Transverse colon (tissue), 4 donors: Measurements from ENCODE around the gene SPEG.

Experiments used
- CTCF ChIP-seq, 5 experiments: fragments of 200-600 bp in 3 of 5; fragments of 450-650 bp in 2 of 5; sonication (generic) in 3 of 5; IDR thresholded peaks; 1 replicate in 2 of 5; 2 replicates in 3 of 5; pipeline ENCODE4 v1.5.1; 2016 to 2017; ENCODE audit warnings: antibody characterized with exemption in 5 of 5, inconsistent platforms in 3 of 5, mild to moderate bottlenecking in 2 of 5, moderate library complexity in 1 of 5
- EP300 ChIP-seq: sonication (generic); formaldehyde crosslinking; IDR thresholded peaks from one replicate; pipeline ENCODE4 v1.6.1; 2017; ENCODE audit warnings: antibody characterized with exemption, low read depth
- POLR2A ChIP-seq: fragments of 450-650 bp; IDR thresholded peaks from one replicate; pipeline ENCODE4 v1.6.1; 2016; ENCODE audit warnings: antibody characterized with exemption, mild to moderate bottlenecking, moderate library complexity
- POLR2AphosphoS5 ChIP-seq, 3 donors: sonication (generic); formaldehyde crosslinking; IDR thresholded peaks; one replicate each; pipeline ENCODE4 v1.6.1; 2016; ENCODE audit warnings: antibody characterized with exemption in 3 of 3

- TF ChIP-seq EP300 (no peak), CTCF (IDR thresholded peaks at IDR 0.05) (no peak), POLR2AphosphoS5 (IDR thresholded peaks at IDR 0.05) (no peak), POLR2A (no peak)
Observed at GRCh38 chr2:219388907-219389156, 45.8 kb upstream of the SPEG start.
